ENCODE measurements around the gene ABTB1. TPM values are rescaled to one million over a fixed set of nuclear protein-coding genes. Genes with fewer than 3 reads are reported as not detected.

The ABTB1 gene
- total and polyA plus RNA-seq, 9 of the 15 experiments (the other 6 are each of a cell fraction or from before 2014, with no cell fraction given): 0.04 to 2.3 (median 0.55) TPM; not detected in 1

DNA sequence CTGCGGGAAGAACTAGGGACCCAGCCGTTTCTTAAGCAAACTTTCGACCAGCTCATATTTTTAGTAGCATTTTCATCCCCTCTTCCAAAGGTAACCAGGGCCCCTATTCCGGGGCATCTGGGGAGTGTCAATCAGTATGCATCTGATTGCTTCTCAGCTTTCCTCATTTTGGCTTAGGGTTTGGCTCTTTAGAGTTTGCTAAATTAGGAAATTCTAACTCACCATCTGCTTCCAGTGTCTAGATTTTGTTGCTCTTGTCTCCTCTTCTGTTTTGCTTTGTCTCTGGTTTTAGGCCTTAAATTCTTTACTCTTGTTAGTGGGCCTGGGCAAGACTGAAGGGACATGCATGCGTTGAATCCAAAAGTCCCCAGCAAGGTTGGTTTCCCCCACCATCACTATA is 9.6 kb upstream of the ABTB1 start:
- TF ChIP-seq MBD2 (IDR thresholded peaks at IDR 0.05; ENCODE audit: borderline replicate concordance, low read depth) (no peak), POLR3G (IDR thresholded peaks at IDR 0.05; ENCODE audit: extremely low read depth, insufficient read length, insufficient replicate concordance) (no peak), KLF6 (CRISPR knock-in tag; IDR thresholded peaks at IDR 0.05; ENCODE audit: borderline replicate concordance) (no peak), CC2D1A (IDR thresholded peaks at IDR 0.05) (no peak), BRCA1 (IDR thresholded peaks at IDR 0.05) (no peak), BRCA1 (CRISPR knock-in tag; IDR thresholded peaks at IDR 0.05) (no peak)
- TF ChIP-seq, protein P1, sequence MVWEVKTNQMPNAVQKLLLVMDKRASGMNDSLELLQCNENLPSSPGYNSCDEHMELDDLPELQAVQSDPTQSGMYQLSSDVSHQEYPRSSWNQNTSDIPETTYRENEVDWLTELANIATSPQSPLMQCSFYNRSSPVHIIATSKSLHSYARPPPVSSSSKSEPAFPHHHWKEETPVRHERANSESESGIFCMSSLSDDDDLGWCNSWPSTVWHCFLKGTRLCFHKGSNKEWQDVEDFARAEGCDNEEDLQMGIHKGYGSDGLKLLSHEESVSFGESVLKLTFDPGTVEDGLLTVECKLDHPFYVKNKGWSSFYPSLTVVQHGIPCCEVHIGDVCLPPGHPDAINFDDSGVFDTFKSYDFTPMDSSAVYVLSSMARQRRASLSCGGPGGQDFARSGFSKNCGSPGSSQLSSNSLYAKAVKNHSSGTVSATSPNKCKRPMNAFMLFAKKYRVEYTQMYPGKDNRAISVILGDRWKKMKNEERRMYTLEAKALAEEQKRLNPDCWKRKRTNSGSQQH (CRISPR knock-in tag; IDR thresholded peaks at IDR 0.05): no peak
- Histone ChIP-seq H3K79me2 (ENCODE audit: control insufficient read depth, insufficient read depth, low read length) (no peaks in the 10 kb centered on the region), H3K27me3 (ENCODE audit: control insufficient read depth in 2 of 2, insufficient read depth in 2 of 2, low read length in 2 of 2) (no peaks in the 10 kb centered on the region), H3K4me2 (ENCODE audit: insufficient read depth, low read length) (no peak overlapping the region), H3K27ac (ENCODE audit: extremely low read depth, low read depth, low read length) (no peak overlapping the region), H3K4me1 (replicated peaks in 1 of 2; ENCODE audit: control insufficient read depth in 2 of 2, insufficient read depth in 2 of 2, low read length in 2 of 2) (no peaks in the 10 kb centered on the region; a peak in 1 of 5 replicates), H3K36me3 (ENCODE audit: control insufficient read depth, insufficient read depth, low read length) (peaks cover 49% of the 10 kb centered on the region; the same call in 1 of the 3 replicates), H3K9me1 (ENCODE audit: control insufficient read depth, insufficient read depth, low read length) (no peaks in the 10 kb centered on the region), H2AFZ (ENCODE audit: low read depth, low read length) (no peak overlapping the region), H4K20me1 (replicated peaks; ENCODE audit: control insufficient read depth, insufficient read depth, low read length) (no peaks in the 10 kb centered on the region), H3K4me3 (no peak overlapping the region), H3K9ac (ENCODE audit: insufficient read depth in 1 of 2, low read depth in 2 of 2, low read length in 2 of 2) (no peak overlapping the region), H3K9me3 (replicated peaks; ENCODE audit: control insufficient read depth, insufficient read depth, low read depth, low read length) (no peaks in the 10 kb centered on the region)
- ChIA-PET POLR2A (no interaction called here), CTCF (ENCODE audit: low intra/inter-chr PET ratio) (no interaction called here)
- WGBS (ENCODE audit: insufficient coverage, low coverage, missing lambda C conversion rate): 88% methylated on average over 5 of the region's 5 CpGs
- intact Hi-C loops (cut with micrococcal nuclease) (no loop called here), in situ Hi-C loops (cut with MboI) (no loop called here)
- FAIRE-seq: no peak
- no peak for ATAC-seq
- no TSS peak for BruUV-seq (replicated peaks)
- no peak for DNase-seq (ENCODE audit: extremely low read depth in 1 of 4, low spot score in 3 of 4)

Data from K562 (cell line).